ENCODE measurements around the gene FHOD3.

FHOD3 gene

GRCh38 chr18:36296650-36297416, 680 bp upstream of the FHOD3 start:
- no peak for DNase-seq (ENCODE audit: low read depth in 2 of 2)

GRCh38 chr18:36298126-36298741, 721 bp downstream of the FHOD3 start:
- no peak for DNase-seq (ENCODE audit: low read depth in 2 of 2)

- DNase-seq (ENCODE audit: low read depth in 2 of 2), result no peak
Observed at GRCh38 chr18:36299015-36299414, 1.5 kb downstream of the FHOD3 start.

- no peak for DNase-seq (ENCODE audit: low read depth in 2 of 2)
Observed at GRCh38 chr18:36300211-36300610, 2.7 kb downstream of the FHOD3 start.

GRCh38 chr18:36301884-36302283, 4.4 kb downstream of the FHOD3 start:
- DNase-seq (ENCODE audit: low read depth in 2 of 2), result no peak

GRCh38 chr18:36302676-36303075, 5.2 kb downstream of the FHOD3 start:
- no peak for DNase-seq (ENCODE audit: low read depth in 2 of 2)

- DNase-seq (ENCODE audit: low read depth in 2 of 2), result no peak
Observed at GRCh38 chr18:36303211-36303844, 5.8 kb downstream of the FHOD3 start.

- no peak for DNase-seq (ENCODE audit: low read depth in 2 of 2)
Observed at GRCh38 chr18:36304723-36305122, 7.2 kb downstream of the FHOD3 start.

GRCh38 chr18:36305375-36305774, 7.9 kb downstream of the FHOD3 start:
- no peak for DNase-seq (ENCODE audit: low read depth in 2 of 2)

- no peak for DNase-seq (ENCODE audit: low read depth in 2 of 2)
Observed at GRCh38 chr18:36307513-36307912, 10.0 kb downstream of the FHOD3 start.

GRCh38 chr18:36308711-36309435, 11.4 kb downstream of the FHOD3 start:
- no peak for DNase-seq (ENCODE audit: low read depth in 2 of 2)

GRCh38 chr18:36309436-36310391, 12.2 kb downstream of the FHOD3 start:
- DNase-seq (ENCODE audit: low read depth in 2 of 2), result no peak

GRCh38 chr18:36311026-36311570, 13.6 kb downstream of the FHOD3 start:
- no peak for DNase-seq (ENCODE audit: low read depth in 2 of 2)

- no peak for DNase-seq (ENCODE audit: low read depth in 2 of 2)
Observed at GRCh38 chr18:36312806-36313395, 15.4 kb downstream of the FHOD3 start.

GRCh38 chr18:36314098-36314497, 16.6 kb downstream of the FHOD3 start:
- DNase-seq (ENCODE audit: low read depth in 2 of 2), result no peak

- DNase-seq (ENCODE audit: low read depth in 2 of 2), result no peak
Observed at GRCh38 chr18:36314754-36315153, 17.2 kb downstream of the FHOD3 start.

- no peak for DNase-seq (ENCODE audit: low read depth in 2 of 2)
Observed at GRCh38 chr18:36315736-36316135, 18.2 kb downstream of the FHOD3 start.

- no peak for DNase-seq (ENCODE audit: low read depth in 2 of 2)
Observed at GRCh38 chr18:36316246-36316645, 18.7 kb downstream of the FHOD3 start.

- DNase-seq (ENCODE audit: low read depth in 2 of 2), result no peak
Observed at GRCh38 chr18:36321658-36322407, 24.3 kb downstream of the FHOD3 start.

GRCh38 chr18:36322408-36322728, 24.9 kb downstream of the FHOD3 start:
- DNase-seq (ENCODE audit: low read depth in 2 of 2), result no peak

All from stimulated activated CD4-positive, alpha-beta T cell treated with anti-CD3 and anti-CD28 coated beads, Interleukin-4, amount 100 ng/mL, for 48 hours (primary cell).